Skeletal muscle satellite cell (primary cell): ENCODE results near the gene ABHD11. TPM values are rescaled to one million over a fixed set of nuclear protein-coding genes. Genes with fewer than 3 reads are reported as not detected.
A peak's percentile ranks its signal among the peaks of the same experiment; 100 is the strongest.
"Not testable (repeated sequence)": the region's sequence is repeated elsewhere in the genome, so short reads cannot be mapped to it uniquely, and the experiment has no call there.

ENCODE experiments used
- H3K27me3 ChIP-seq: 2 replicates; pipeline ENCODE4 v1.7.0; 2013; ENCODE audit warnings: low read length; ENCODE audit not compliant: control insufficient read depth, insufficient read depth
- H3K36me3 ChIP-seq: 2 replicates; pipeline ENCODE4 v1.7.0; 2013; ENCODE audit warnings: mild to moderate bottlenecking, control low read depth, low read length; ENCODE audit not compliant: insufficient read depth
- H3K4me1 ChIP-seq: 2 replicates; pipeline ENCODE4 v1.7.0; 2013; ENCODE audit warnings: low read length; ENCODE audit not compliant: control insufficient read depth, insufficient read depth
- H3K4me2 ChIP-seq: 2 replicates; pipeline ENCODE4 v1.7.0; 2013; ENCODE audit warnings: mild to moderate bottlenecking, low read length
- H3K4me3 ChIP-seq: 2 replicates; pipeline ENCODE4 v1.7.0; 2013; ENCODE audit warnings: low read length
- H3K9ac ChIP-seq: 2 replicates; pipeline ENCODE4 v1.7.0; 2013; ENCODE audit warnings: mild to moderate bottlenecking, low read depth, low read length, moderate library complexity
- H3K9me3 ChIP-seq: replicated peaks from 2 replicates; pipeline ENCODE4 v1.7.0; 2013; ENCODE audit warnings: mild to moderate bottlenecking, control low read depth, low read length
- total RNA-seq: library from RNA; depleted of rRNA; stranded (reverse); fragments of >200 nt; gene quantifications from 2 replicates; pipeline ENCODE4 v1.2.3, GENCODE V29; 2012; rRNA removed

ABHD11 gene
- total RNA-seq: 21.5 and 28.2 TPM in 2 replicates

GRCh38 chr7:73738612-73739386, at the start of gene ABHD11:
Gene ABHD11 (minus strand): TSS chr7:73738802. CDS start chr7:73738770, 32 bp downstream.
- H3K36me3 ChIP-seq: peaks cover 20% of the 10 kb centered on the region
- peaks cover 20% of the 10 kb centered on the region for H3K4me1 ChIP-seq
- no peaks in the 10 kb centered on the region for H3K27me3 ChIP-seq
- peak within 1 kb of the TSS; percentile 97 for H3K4me2 ChIP-seq
- H3K4me3 ChIP-seq: peak within 1 kb of the TSS; percentile 100
- no peaks in the 10 kb centered on the region for H3K9me3 ChIP-seq
- peak within 1 kb of the TSS; percentile 90 for H3K9ac ChIP-seq

- not testable (repeated sequence) for H3K4me1 ChIP-seq, H3K4me2 ChIP-seq
These were observed 49.1 kb upstream of the ABHD11 start for GRCh38 chr7:73787786-73788048.

GRCh38 chr7:73786588-73786987, 48.0 kb upstream of the ABHD11 start:
- H3K9ac ChIP-seq: no peak overlapping the region
- no peaks in the 10 kb centered on the region for H3K9me3 ChIP-seq
- no peaks in the 10 kb centered on the region for H3K36me3 ChIP-seq
- no peaks in the 10 kb centered on the region for H3K4me1 ChIP-seq
- H3K27me3 ChIP-seq: no peaks in the 10 kb centered on the region
- no peak overlapping the region for H3K4me3 ChIP-seq
- H3K4me2 ChIP-seq: no peak overlapping the region

More at GRCh38 chr7:73787786-73788048, 49.1 kb upstream of the ABHD11 start:
- H3K27me3 ChIP-seq, H3K9ac ChIP-seq, H3K36me3 ChIP-seq, H3K4me3 ChIP-seq, H3K9me3 ChIP-seq: not testable (repeated sequence)

DNA sequence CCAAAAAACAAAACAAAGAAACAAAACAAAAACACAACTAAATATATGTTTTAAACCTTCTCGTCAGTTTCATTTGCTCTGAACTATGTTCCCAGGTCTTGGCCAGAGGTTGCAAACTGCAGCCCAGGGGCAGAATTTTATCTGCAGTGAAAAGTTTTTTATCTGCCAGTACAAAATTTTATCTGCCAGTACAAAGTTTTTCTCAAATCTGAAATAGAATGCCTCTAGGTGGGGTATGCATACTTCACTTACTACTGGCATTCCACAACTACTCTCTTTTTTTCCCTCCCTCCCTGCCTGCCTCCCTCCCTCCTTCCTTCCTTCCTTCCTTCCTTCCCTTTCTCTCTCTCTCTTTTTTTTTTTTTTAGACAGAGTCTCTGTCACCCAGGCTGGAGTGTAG, 40.9 kb upstream of the ABHD11 start:
- Histone ChIP-seq H3K4me3 (no peak overlapping the region), H3K9me3 (no peaks in the 10 kb centered on the region), H3K9ac (no peak overlapping the region), H3K4me2 (no peak overlapping the region), H3K4me1 (peaks cover 4% of the 10 kb centered on the region), H3K27me3 (no peaks in the 10 kb centered on the region), H3K36me3 (no peaks in the 10 kb centered on the region)

DNA sequence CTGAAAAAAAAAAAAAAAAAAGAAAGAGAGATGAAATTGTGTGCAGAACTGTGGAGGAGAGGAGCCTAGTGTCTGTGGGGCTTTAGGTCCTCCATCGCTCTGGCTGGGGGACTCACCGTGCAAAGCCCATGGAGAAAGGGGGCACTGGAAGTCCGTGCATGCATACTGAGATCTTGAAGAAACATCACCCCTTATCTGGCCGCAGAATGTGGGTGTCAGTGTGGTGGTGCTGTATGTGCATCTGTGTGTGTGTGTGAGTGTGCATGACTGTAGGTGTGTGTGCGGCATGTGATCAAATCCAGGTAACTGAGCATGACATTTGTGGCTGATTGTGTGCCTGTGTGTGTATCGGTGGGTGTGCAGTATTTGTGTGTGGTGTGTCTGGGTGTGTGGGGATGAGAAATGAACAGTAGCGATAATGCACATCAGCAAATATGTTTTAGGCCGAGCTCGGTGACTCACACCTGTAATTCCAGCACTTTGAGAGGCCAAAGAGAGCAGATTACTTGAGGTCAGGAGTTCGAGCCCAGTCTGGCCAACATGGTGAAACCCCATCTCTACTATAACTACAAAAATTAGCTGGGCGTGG, 40.3 kb upstream of the ABHD11 start:
- Histone ChIP-seq H3K4me1 (peaks cover 4% of the 10 kb centered on the region), H3K9me3 (no peaks in the 10 kb centered on the region), H3K27me3 (no peaks in the 10 kb centered on the region), H3K4me3 (no peak overlapping the region), H3K36me3 (no peaks in the 10 kb centered on the region), H3K4me2 (no peak overlapping the region), H3K9ac (no peak overlapping the region)

- H3K36me3 ChIP-seq: no peaks in the 10 kb centered on the region
These were observed 36.3 kb upstream of the ABHD11 start for GRCh38 chr7:73774923-73775322.

GRCh38 chr7:73773700-73774517, 35.3 kb upstream of the ABHD11 start:
- Histone ChIP-seq H3K9me3 (no peaks in the 10 kb centered on the region), H3K4me2 (no peak overlapping the region), H3K9ac (no peak overlapping the region), H3K4me3 (no peak overlapping the region), H3K4me1 (peaks cover 12% of the 10 kb centered on the region), H3K27me3 (peaks cover 22% of the 10 kb centered on the region), H3K36me3 (no peaks in the 10 kb centered on the region)

More at GRCh38 chr7:73774923-73775322, 36.3 kb upstream of the ABHD11 start:
- Histone ChIP-seq H3K4me1 (peaks cover 12% of the 10 kb centered on the region), H3K4me3 (no peak overlapping the region), H3K9me3 (no peaks in the 10 kb centered on the region), H3K9ac (no peak overlapping the region), H3K27me3 (peaks cover 12% of the 10 kb centered on the region), H3K4me2 (no peak overlapping the region)

- Histone ChIP-seq H3K27me3 (peaks cover 29% of the 10 kb centered on the region), H3K4me2 (no peak overlapping the region), H3K36me3 (no peaks in the 10 kb centered on the region), H3K4me3 (no peak overlapping the region), H3K9me3 (no peaks in the 10 kb centered on the region), H3K9ac (no peak overlapping the region), H3K4me1 (peaks cover 12% of the 10 kb centered on the region)
These were observed 32.5 kb upstream of the ABHD11 start for GRCh38 chr7:73770860-73771670.

- H3K4me3 ChIP-seq: peak within 1 kb of the TSS; percentile 30
- peaks cover 12% of the 10 kb centered on the region for H3K4me1 ChIP-seq
- H3K27me3 ChIP-seq: peaks cover 29% of the 10 kb centered on the region
- no peak within 1 kb of the TSS for H3K9ac ChIP-seq
- no peaks in the 10 kb centered on the region for H3K9me3 ChIP-seq
- peak within 1 kb of the TSS; percentile 63 for H3K4me2 ChIP-seq
- H3K36me3 ChIP-seq: no peaks in the 10 kb centered on the region
These were observed 31.6 kb upstream of the ABHD11 start, which contains the start of gene CLDN3 for GRCh38 chr7:73770002-73770859. Gene CLDN3 (minus strand): TSS chr7:73770270. CDS start chr7:73770049, 221 bp downstream.

GRCh38 chr7:73769481-73770001, 30.9 kb upstream of the ABHD11 start:
- Histone ChIP-seq H3K27me3 (peaks cover 29% of the 10 kb centered on the region), H3K36me3 (no peaks in the 10 kb centered on the region), H3K4me3 (peak overlapping the region; percentile 30), H3K9ac (no peak overlapping the region), H3K4me1 (peaks cover 7% of the 10 kb centered on the region), H3K4me2 (peak overlapping the region; percentile 63), H3K9me3 (no peaks in the 10 kb centered on the region)
